ENCODE data around the gene GNAT1. TPM values are rescaled to one million over a fixed set of nuclear protein-coding genes. Genes with fewer than 3 reads are reported as not detected.
A peak's percentile ranks its signal among the peaks of the same experiment; 100 is the strongest.

Gene GNAT1
- total RNA-seq, 1 donor from 2014 or later, result not detected

GRCh38 chr3:50194903-50195500 lies 3.6 kb downstream of the GNAT1 start:
- no peak for FAIRE-seq
- no peak for TF ChIP-seq CTCF (IDR thresholded peaks at IDR 0.05; ENCODE audit: insufficient read depth, low read length, severe bottlenecking)
- peak; percentile 14 for DNase-seq (ENCODE audit: low read depth)

GRCh38 chr3:50195501-50196252 lies 4.3 kb downstream of the GNAT1 start:
- FAIRE-seq (peak; percentile 18), DNase-seq (ENCODE audit: low read depth) (no peak)
- no peak for TF ChIP-seq CTCF (IDR thresholded peaks at IDR 0.05; ENCODE audit: insufficient read depth, low read length, severe bottlenecking)
- no peak overlapping the region for H3K4me3 ChIP-seq (ENCODE audit: low read depth, low read length)
- H3K36me3 ChIP-seq (ENCODE audit: control insufficient read depth, insufficient read depth, low read length), result no peaks in the 10 kb centered on the region
- peaks cover 18% of the 10 kb centered on the region for H3K27me3 ChIP-seq (ENCODE audit: control insufficient read depth, insufficient read depth, low read length)

More at GRCh38 chr3:50194903-50195500, 3.6 kb downstream of the GNAT1 start:
- Histone ChIP-seq H3K4me3 (ENCODE audit: low read depth, low read length) (no peak overlapping the region), H3K36me3 (ENCODE audit: control insufficient read depth, insufficient read depth, low read length) (no peaks in the 10 kb centered on the region), H3K27me3 (ENCODE audit: control insufficient read depth, insufficient read depth, low read length) (peaks cover 18% of the 10 kb centered on the region)

- FAIRE-seq (no peak), DNase-seq (ENCODE audit: low read depth) (no peak)
- H3K27me3 ChIP-seq (ENCODE audit: control insufficient read depth, insufficient read depth, low read length), result peaks cover 18% of the 10 kb centered on the region
- no peak overlapping the region for H3K4me3 ChIP-seq (ENCODE audit: low read depth, low read length)
- TF ChIP-seq CTCF (IDR thresholded peaks at IDR 0.05; ENCODE audit: insufficient read depth, low read length, severe bottlenecking), result no peak
- H3K36me3 ChIP-seq (ENCODE audit: control insufficient read depth, insufficient read depth, low read length), result no peaks in the 10 kb centered on the region
Observed at GRCh38 chr3:50196253-50196801, 4.9 kb downstream of the GNAT1 start.

- H3K36me3 ChIP-seq (ENCODE audit: control insufficient read depth, insufficient read depth, low read length), result no peaks in the 10 kb centered on the region
- no peak for DNase-seq (ENCODE audit: low read depth)
- H3K27me3 ChIP-seq (ENCODE audit: control insufficient read depth, insufficient read depth, low read length), result peaks cover 24% of the 10 kb centered on the region
- FAIRE-seq, result peak; percentile 23
- TF ChIP-seq CTCF (IDR thresholded peaks at IDR 0.05; ENCODE audit: insufficient read depth, low read length, severe bottlenecking), result no peak
- no peak overlapping the region for H3K4me3 ChIP-seq (ENCODE audit: low read depth, low read length)
Observed at GRCh38 chr3:50201573-50202315, 10.3 kb downstream of the GNAT1 start.

- Histone ChIP-seq H3K4me3 (ENCODE audit: low read depth, low read length) (no peak overlapping the region), H3K36me3 (ENCODE audit: control insufficient read depth, insufficient read depth, low read length) (no peaks in the 10 kb centered on the region), H3K27me3 (ENCODE audit: control insufficient read depth, insufficient read depth, low read length) (peaks cover 24% of the 10 kb centered on the region)
- FAIRE-seq (no peak), DNase-seq (ENCODE audit: low read depth) (no peak)
- TF ChIP-seq CTCF (IDR thresholded peaks at IDR 0.05; ENCODE audit: insufficient read depth, low read length, severe bottlenecking), result no peak
Observed at GRCh38 chr3:50202353-50203112, 11.1 kb downstream of the GNAT1 start.

Data from bronchial epithelial cell (primary cell).